GM21717 (cell line): ENCODE data around the gene HRNR.
"Not testable (repeated sequence)": the region's sequence is repeated elsewhere in the genome, so short reads cannot be mapped to it uniquely, and the experiment has no call there.

ENCODE experiments used
- ATAC-seq: cut with Tn5 transposase; IDR thresholded peaks from one replicate; pipeline ENCODE4 v1.9.1; 2021; ENCODE audit warnings: mild to moderate bottlenecking, moderate library complexity; ENCODE audit not compliant: unreplicated experiment

The HRNR gene

DNA sequence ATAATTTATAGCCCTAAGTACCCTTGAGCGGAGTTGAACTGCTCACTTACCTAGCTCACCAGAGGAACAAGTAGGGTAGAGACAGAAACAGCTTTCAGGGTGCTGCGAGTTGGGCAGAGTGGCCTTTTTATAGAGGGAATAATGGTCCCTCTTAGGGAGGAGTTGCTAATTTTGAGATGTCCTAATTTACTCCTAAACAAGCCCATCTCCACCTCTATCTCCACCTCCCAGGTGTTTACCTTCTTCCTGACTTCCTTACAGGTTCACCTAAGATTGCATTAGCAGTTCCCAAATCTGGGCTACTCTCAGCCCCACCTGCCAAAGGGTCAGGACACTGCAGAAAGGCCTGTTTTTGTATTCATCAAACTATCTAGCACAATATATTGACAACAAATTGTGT is at the start of gene HRNR:
Gene HRNR (minus strand): TSS at position 101 of the 400 bp plus-strand sequence. CDS start 940 bp downstream, outside the sequence.
- ATAC-seq = no peak

DNA sequence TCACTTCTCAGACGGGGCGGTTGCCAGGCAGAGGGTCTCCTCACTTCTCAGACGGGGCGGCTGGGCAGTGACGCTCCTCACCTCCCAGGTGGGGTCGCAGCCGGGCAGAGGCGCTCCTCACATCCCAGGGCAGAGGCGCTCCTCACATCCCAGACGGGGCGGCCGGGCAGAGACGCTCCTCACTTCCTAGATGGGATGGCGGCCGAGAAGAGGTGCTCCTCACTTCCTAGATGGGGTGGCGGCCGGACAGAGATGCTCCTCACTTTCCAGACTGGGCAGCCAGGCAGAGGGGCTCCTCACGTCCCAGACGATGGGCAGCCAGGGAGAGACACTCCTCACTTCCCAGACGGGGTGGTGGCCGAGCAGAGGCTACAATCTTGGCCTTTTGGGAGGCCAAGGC is 32.4 kb upstream of the HRNR start:
- not testable (repeated sequence) for ATAC-seq

DNA sequence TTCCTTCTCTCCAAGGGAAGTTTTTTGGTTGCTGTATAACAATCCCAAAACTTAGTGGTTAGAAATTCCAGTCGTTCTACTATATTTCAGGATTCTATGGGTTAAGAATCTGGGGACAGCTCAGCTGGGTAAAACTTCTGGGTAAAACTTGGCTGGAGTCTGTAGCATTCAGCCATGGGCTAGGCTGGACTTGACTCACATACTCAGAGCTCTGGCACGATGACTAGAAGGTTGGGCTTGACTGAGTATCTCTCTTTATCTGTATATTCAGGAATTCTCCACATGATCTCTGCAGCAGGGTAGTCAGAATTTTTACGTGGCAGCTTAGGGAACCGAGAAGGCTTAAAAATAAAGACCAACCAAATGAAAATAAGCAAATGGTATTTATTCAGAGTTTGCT is 28.2 kb upstream of the HRNR start:
- no peak for ATAC-seq

GRCh38 chr1:152251391-152251790 is 27.4 kb upstream of the HRNR start:
- no peak for ATAC-seq

GRCh38 chr1:152247316-152247715 is 23.3 kb upstream of the HRNR start:
- no peak for ATAC-seq

- no peak for ATAC-seq
Measured at GRCh38 chr1:152244576-152245273, 20.7 kb upstream of the HRNR start.

DNA sequence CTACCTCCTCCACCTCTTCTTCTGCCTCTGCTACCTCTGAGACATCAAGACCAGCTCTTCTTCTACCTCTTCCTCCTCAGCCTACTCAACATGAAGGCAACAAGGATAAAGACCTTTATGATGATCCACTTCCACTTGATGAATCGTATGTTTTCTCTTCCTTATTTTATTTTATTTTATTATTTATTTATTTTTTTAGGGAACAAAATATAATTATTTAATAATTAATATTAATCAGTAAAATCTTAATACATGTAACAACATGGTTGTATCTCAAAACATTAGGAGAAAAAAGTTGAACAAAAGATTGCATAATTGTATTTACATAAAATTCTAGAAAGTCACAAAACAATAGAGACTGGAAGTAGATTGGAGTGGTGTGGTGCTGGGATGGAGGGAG is 13.1 kb upstream of the HRNR start:
- no peak for ATAC-seq

GRCh38 chr1:152228831-152229230 is 4.8 kb upstream of the HRNR start:
- no peak for ATAC-seq

DNA sequence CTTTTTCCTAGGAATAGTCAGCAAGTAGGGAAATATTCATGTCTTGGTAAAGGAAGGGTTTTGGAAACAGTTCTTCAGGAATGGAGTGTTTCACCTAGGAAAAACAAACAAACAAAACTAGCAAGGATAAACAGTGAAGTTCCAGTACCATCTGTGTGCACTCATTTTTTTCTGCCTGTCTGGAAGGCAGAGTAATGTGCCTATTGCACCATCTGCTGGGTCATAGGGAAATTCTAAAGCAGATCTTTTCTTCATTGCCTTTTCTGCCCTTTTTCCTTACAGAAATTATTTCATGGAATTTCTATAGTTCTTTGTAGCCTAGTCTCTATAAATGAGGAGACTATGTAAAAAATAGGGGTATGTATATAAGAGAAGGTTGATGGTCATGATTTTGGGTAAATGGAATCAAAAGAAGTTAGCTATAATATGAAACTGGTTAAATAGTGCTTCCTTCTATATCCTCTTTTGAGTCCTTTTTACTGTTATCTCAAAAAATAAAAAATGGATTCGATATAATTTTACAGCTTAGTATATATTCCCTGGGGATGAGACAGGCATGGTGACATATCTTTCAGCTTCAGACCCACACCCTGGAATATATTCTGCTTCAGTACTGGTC is 3.4 kb upstream of the HRNR start:
- ATAC-seq = no peak

GRCh38 chr1:152225678-152226077 is 1.7 kb upstream of the HRNR start:
- no peak for ATAC-seq

DNA sequence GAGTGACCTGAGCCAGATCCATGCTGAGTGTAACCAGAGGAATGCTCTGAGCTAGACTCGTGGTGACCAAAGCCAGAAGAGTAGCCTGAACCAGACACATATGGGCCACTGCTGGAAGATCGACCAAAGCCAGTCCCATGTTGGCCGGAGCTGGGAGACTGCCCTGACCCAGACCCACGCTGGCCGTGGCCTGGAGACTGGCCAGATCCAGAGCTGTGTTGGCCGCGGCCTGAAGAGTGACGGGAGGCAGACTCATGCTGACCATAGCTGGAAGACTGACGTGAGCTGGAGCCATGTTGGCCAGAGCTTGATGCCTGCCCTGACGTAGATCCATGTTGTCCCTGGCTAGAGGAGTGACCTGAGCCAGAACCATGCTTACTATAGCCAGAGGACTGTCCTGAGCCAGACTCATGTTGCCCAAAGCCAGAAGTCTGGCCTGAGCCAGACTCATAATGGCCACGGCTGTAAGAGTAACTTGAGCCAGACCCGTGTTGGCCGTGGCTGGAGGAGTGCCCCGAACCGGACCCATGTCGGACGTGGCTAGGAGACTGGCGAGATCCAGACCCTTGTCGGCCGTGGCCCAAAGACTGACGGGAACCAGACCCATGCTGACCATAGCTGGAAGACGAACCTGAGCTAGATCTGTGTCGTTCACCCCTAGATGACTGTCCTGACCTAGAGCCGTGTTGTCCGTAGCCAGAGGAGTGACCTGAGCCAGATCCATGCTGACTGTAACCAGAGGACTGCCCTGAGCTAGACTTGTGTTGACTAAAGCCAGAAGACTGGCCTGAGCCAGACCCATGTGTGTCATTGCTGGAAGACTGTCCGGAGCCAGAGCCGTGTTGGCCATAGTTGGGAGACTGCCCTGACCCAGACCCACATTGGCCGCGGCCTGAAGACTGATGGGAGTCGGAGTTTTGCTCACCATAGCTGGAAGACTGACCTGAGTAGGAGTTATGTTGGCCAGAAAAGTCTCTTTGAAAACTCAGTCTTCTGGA is 3.5 kb downstream of the HRNR start:
- no peak for ATAC-seq

GRCh38 chr1:152219438-152219837 is 4.6 kb downstream of the HRNR start:
- not testable (repeated sequence) for ATAC-seq

DNA sequence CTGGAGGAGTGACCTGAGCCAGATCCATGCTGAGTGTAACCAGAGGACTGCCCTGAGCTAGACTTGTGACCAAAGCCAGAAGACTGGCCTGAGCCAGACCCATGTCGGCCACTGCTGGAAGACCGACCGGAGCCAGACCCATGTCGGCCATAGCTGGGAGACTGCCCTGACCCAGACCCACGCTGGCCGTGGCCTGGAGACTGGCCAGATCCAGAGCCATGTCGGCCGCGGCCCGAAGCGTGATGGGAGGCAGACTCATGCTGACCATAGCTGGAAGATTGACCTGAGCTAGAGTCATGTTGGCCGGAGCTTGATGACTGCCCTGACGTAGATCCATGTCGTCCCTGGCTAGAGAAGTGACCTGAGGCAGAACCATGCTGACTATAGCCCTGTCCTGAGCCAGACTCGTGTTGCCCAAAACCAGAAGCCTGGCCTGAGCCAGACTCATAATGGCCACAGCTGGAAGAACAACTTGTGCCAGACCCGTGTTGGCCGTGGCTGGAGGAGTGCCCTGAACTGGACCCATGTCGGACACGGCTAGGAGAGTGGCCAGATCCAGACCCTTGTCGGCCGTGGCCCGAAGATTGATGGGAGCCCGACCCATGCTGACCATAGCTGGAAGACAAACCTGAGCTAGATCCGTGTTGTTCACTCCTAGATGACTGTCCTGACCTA is 5.1 kb downstream of the HRNR start:
- ATAC-seq = no peak

DNA sequence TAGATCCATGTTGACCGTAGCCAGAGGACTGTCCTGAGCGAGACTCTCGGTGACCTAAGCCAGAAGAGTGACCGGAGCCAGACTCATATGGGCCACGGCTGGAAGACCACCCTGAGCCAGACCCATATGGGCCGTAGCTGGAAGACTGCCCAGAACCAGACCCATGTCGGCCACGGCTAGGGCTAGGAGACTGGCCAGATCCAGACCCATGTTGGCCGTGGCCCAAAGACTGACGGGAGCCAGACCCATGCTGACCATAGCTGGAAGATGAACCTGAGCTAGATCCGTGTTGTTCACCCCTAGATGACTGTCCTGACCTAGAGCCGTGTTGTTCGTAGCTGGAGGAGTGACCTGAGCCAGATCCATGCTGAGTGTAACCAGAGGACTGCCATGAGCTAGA is 8.4 kb downstream of the HRNR start:
- not testable (repeated sequence) for ATAC-seq

DNA sequence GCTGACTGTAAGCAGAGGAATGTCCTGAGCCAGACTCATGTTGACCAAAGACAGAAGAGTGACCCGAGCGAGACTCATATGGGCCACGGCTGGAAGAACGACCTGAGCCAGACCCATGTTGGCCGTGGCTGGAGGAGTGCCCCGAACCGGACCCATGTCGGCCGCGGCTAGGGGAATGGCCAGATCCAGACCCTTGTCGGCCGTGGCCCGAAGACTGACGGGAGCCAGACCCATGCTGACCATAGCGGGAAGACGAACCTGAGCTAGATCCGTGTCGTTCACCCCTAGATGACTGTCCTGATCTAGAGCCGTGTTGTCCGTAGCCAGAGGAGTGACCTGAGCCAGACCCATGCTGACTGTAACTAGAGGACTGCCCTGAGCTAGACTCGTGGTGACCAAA is 9.1 kb downstream of the HRNR start:
- ATAC-seq = not testable (repeated sequence)

DNA sequence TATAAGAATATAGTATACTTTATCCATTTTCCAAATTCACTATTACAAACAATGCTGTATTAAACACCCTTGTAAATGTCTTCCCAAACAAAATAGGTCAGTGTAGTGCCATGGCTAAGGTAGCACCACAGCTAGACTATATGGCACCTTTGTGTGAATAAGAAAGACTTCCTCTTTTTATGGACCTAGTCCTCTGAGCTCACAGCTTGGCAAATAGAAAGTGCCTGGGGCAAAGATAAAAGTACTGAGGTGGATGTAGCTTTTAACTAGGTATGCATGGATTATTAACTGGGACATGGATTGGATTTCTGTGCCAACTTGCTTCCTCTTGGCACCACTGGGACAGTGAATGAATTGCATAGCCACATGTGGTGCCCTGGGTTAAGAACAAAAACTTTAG is 25.0 kb downstream of the HRNR start:
- ATAC-seq = no peak

GRCh38 chr1:152197361-152197941 is 26.5 kb downstream of the HRNR start:
- no peak for ATAC-seq

DNA sequence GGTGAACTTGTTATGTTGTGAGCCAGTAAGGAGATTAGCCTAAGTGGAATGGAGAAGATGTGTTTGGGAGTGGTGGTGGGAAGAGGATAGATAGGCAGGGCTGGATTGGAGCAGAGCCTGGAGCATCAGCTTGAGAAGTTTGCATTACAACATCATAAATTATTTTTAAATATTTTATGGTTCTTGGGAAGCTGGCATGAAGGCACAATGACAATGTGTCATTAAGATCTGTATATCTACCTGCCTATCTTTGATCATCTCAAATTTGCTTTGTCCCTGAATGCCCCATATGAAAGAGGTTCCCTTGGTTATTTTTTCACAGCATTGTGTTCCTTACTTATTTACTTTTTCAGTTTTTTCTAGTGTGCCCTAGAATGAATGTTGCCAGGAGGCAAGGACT is 32.3 kb downstream of the HRNR start:
- no peak for ATAC-seq

GRCh38 chr1:152191260-152191659 is 32.7 kb downstream of the HRNR start:
- ATAC-seq = no peak

GRCh38 chr1:152190589-152190988 is 33.4 kb downstream of the HRNR start:
- ATAC-seq = no peak
